H9 (cell line): ENCODE measurements around the gene DEPDC1B. TPM values are rescaled to one million over a fixed set of nuclear protein-coding genes. Genes with fewer than 3 reads are reported as not detected.
"Not testable (repeated sequence)": the region's sequence is repeated elsewhere in the genome, so short reads cannot be mapped to it uniquely, and the experiment has no call there.

Experiments used
- DNase-seq: peaks from one replicate; pipeline ENCODE4 v3.0.0-alpha.2; 2017
- H2AFZ ChIP-seq: one replicate; pipeline ENCODE4 v1.6.1; 2013; ENCODE audit warnings: mild to moderate bottlenecking, low read length, control low read depth, moderate library complexity
- H2AK5ac ChIP-seq: 2 replicates; pipeline ENCODE4 v1.6.1; 2013; ENCODE audit warnings: low read length, control low read depth, mixed read lengths; ENCODE audit not compliant: insufficient read length
- H2BK120ac ChIP-seq: one replicate; pipeline ENCODE4 v1.6.1; 2013; ENCODE audit warnings: low read depth, mild to moderate bottlenecking, low read length, control low read depth, inconsistent platforms; ENCODE audit not compliant: poor library complexity, severe bottlenecking
- H2BK12ac ChIP-seq: 2 replicates; pipeline ENCODE4 v1.6.1; 2013; ENCODE audit warnings: low read length, control low read depth, mixed read lengths, low read depth; ENCODE audit not compliant: insufficient read length
- H2BK15ac ChIP-seq: 2 replicates; pipeline ENCODE4 v1.6.1; 2013; ENCODE audit warnings: low read depth, low read length, control low read depth
- H2BK20ac ChIP-seq: one replicate; pipeline ENCODE4 v1.6.1; 2013; ENCODE audit warnings: low read depth, mild to moderate bottlenecking, low read length, control low read depth, inconsistent platforms; ENCODE audit not compliant: poor library complexity, severe bottlenecking
- H2BK5ac ChIP-seq: 2 replicates; pipeline ENCODE4 v1.6.1; 2013; ENCODE audit warnings: low read length, control low read depth, mixed read lengths; ENCODE audit not compliant: insufficient read length
- H3K14ac ChIP-seq: 2 replicates; pipeline ENCODE4 v1.6.1; 2013; ENCODE audit warnings: low read length, control low read depth; ENCODE audit not compliant: insufficient read depth
- H3K18ac ChIP-seq: 2 replicates; pipeline ENCODE4 v1.6.1; 2013; ENCODE audit warnings: low read depth, mild to moderate bottlenecking, mixed read lengths, low read length, control low read depth; ENCODE audit not compliant: insufficient read length
- H3K23ac ChIP-seq: 2 replicates; pipeline ENCODE4 v1.6.1; 2013; ENCODE audit warnings: low read length, control low read depth, mixed read lengths, low read depth; ENCODE audit not compliant: insufficient read length
- H3K23me2 ChIP-seq: 2 replicates; pipeline ENCODE4 v1.6.1; 2013; ENCODE audit warnings: low read depth, mild to moderate bottlenecking, mixed read lengths, low read length, control low read depth; ENCODE audit not compliant: insufficient read length, poor library complexity, severe bottlenecking
- H3K27ac ChIP-seq: 2 replicates; pipeline ENCODE4 v1.5.1; 2013; ENCODE audit warnings: low read length, control low read depth, mixed read lengths, low read depth; ENCODE audit not compliant: insufficient read length
- H3K27me3 ChIP-seq: 2 replicates; pipeline ENCODE4 v1.6.1; 2013; ENCODE audit warnings: low read length, control low read depth, inconsistent platforms; ENCODE audit not compliant: insufficient read depth
- H3K4ac ChIP-seq: 2 replicates; pipeline ENCODE4 v1.6.1; 2013; ENCODE audit warnings: low read depth, mild to moderate bottlenecking, control low read depth, inconsistent platforms, low read length, moderate library complexity
- H3K4me1 ChIP-seq: 2 replicates; pipeline ENCODE4 v1.6.1; 2013; ENCODE audit warnings: low read length, control low read depth, inconsistent platforms; ENCODE audit not compliant: insufficient read depth
- H3K4me2 ChIP-seq: 2 replicates; pipeline ENCODE4 v1.6.1; 2013; ENCODE audit warnings: low read length, control low read depth, mixed read lengths; ENCODE audit not compliant: insufficient read length, insufficient read depth
- H3K56ac ChIP-seq: 2 replicates; pipeline ENCODE4 v1.6.1; 2013; ENCODE audit warnings: low read depth, mild to moderate bottlenecking, mixed read lengths, low read length, control low read depth; ENCODE audit not compliant: insufficient read length
- H3K79me1 ChIP-seq: 2 replicates; pipeline ENCODE4 v1.6.1; 2013; ENCODE audit warnings: low read depth, mild to moderate bottlenecking, moderate library complexity, low read length, control low read depth, inconsistent platforms; ENCODE audit not compliant: insufficient read depth, poor library complexity, severe bottlenecking
- H3K79me2 ChIP-seq: 2 replicates; pipeline ENCODE4 v1.6.1; 2013; ENCODE audit warnings: low read length, control low read depth, inconsistent platforms; ENCODE audit not compliant: insufficient read depth
- H3K9ac ChIP-seq: 2 replicates; pipeline ENCODE4 v1.6.1; 2013; ENCODE audit warnings: low read length, control low read depth, mixed read lengths; ENCODE audit not compliant: insufficient read length; ENCODE audit errors: extremely low read depth
- H3K9me3 ChIP-seq: one replicate; pipeline ENCODE4 v1.6.1; 2013; ENCODE audit warnings: low read depth, low read length, inconsistent platforms; ENCODE audit not compliant: control insufficient read depth
- H3T11ph ChIP-seq: one replicate; pipeline ENCODE4 v1.6.1; 2013; ENCODE audit warnings: mild to moderate bottlenecking, low read length, control low read depth, inconsistent platforms
- H4K20me1 ChIP-seq: one replicate; pipeline ENCODE4 v1.6.1; 2013; ENCODE audit not compliant: control insufficient read depth, insufficient read length, insufficient read depth
- H4K5ac ChIP-seq: 2 replicates; pipeline ENCODE4 v1.6.1; 2013; ENCODE audit warnings: low read depth, mild to moderate bottlenecking, mixed read lengths, low read length, control low read depth; ENCODE audit not compliant: insufficient read length
- H4K8ac ChIP-seq: replicated peaks from 2 replicates; pipeline ENCODE4 v1.6.1; 2013; ENCODE audit warnings: low read length, control low read depth, mixed read lengths, low read depth; ENCODE audit not compliant: insufficient read length
- H4K91ac ChIP-seq: 2 replicates; pipeline ENCODE4 v1.6.1; 2013; ENCODE audit warnings: low read depth, mild to moderate bottlenecking, moderate library complexity, mixed read lengths, low read length, control low read depth; ENCODE audit not compliant: insufficient read length
- H3K27ac Mint-ChIP-seq, 3 experiments: 2 replicates in 2 of 3; 3 replicates in 1 of 3; pipeline ENCODE4 v1.8.0; 2020 to 2021; ENCODE audit warnings: mixed read lengths in 3 of 3, mild to moderate bottlenecking in 1 of 3, moderate library complexity in 1 of 3
- H3K27me3 Mint-ChIP-seq: 2 replicates; pipeline ENCODE4 v1.8.0; 2021; ENCODE audit warnings: low read depth, mild to moderate bottlenecking, moderate library complexity, mixed read lengths
- H3K36me3 Mint-ChIP-seq, 3 experiments: 2 replicates in 2 of 3; 3 replicates in 1 of 3; pipeline ENCODE4 v1.8.0; 2020 to 2021; ENCODE audit warnings: low read depth in 3 of 3, mixed read lengths in 3 of 3; ENCODE audit not compliant: insufficient read depth in 1 of 3
- H3K4me1 Mint-ChIP-seq, 2 experiments: 2 replicates each; pipeline ENCODE4 v1.8.0; 2020; ENCODE audit warnings: mixed read lengths in 2 of 2
- H3K4me3 Mint-ChIP-seq, 2 experiments: 2 replicates in 1 of 2; 3 replicates in 1 of 2; pipeline ENCODE4 v1.8.0; 2020 to 2021; ENCODE audit warnings: mild to moderate bottlenecking in 2 of 2, mixed read lengths in 2 of 2, moderate library complexity in 1 of 2
- H3K9me3 Mint-ChIP-seq, 2 experiments: 2 replicates in 1 of 2; 3 replicates in 1 of 2; pipeline ENCODE4 v1.8.0; 2020; ENCODE audit warnings: mild to moderate bottlenecking in 2 of 2, mixed read lengths in 2 of 2, moderate library complexity in 1 of 2
- WGBS: extraction: QIAGEN DNeasy Blood & Tissue Kit; methylation state at CpG from one replicate; pipeline ENCODE4 v1.1.7; 2013; ENCODE audit warnings: missing lambda C conversion rate, low lambda C conversion rate, mixed read lengths; ENCODE audit not compliant: insufficient read length; ENCODE audit errors: extremely low coverage; 5-methylcytosine and 5-hydroxymethylcytosine counted together
- total RNA-seq: library from RNA; stranded (reverse); gene quantifications from 2 replicates; pipeline ENCODE4 v1.2.1, GENCODE V29; 2021

DEPDC1B gene
- total RNA-seq, 1 experiment from 2014 or later: 49.0 TPM

DNA sequence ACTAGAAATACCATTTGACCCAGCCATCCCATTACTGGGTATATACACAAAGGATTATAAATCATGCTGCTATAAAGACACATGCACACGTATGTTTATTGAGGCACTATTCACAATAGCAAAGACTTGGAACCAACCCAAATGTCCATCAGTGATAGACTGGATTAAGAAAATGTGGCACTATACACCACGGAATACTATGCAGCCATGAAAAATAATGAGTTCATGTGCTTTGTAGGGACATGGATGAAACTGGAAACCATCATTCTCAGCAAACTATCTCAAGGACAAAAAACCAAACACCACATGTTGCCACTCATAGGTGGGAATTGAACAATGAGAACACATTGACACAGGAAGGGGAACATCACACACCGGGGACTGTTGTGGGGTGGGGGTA lies 79.2 kb downstream of the DEPDC1B start:
- H3K9me3 Mint-ChIP-seq: peaks cover 36 to 42% of the 10 kb centered on the region in 2 experiments
- H2BK15ac ChIP-seq, H2BK120ac ChIP-seq, H4K8ac ChIP-seq, H3K27me3 ChIP-seq, H4K5ac ChIP-seq, H3K4me1 Mint-ChIP-seq, H2AFZ ChIP-seq, H3K23ac ChIP-seq, H2BK12ac ChIP-seq, H4K20me1 ChIP-seq, H3K23me2 ChIP-seq, H3K14ac ChIP-seq, H3K4me3 Mint-ChIP-seq, H3K27ac Mint-ChIP-seq, H3K4ac ChIP-seq, DNase-seq, H3K9me3 ChIP-seq, H4K91ac ChIP-seq, H3K27me3 Mint-ChIP-seq, H3K4me2 ChIP-seq, H2BK5ac ChIP-seq, H3K79me1 ChIP-seq, H2BK20ac ChIP-seq, H3K56ac ChIP-seq, H3K4me1 ChIP-seq, H3K18ac ChIP-seq, H3K9ac ChIP-seq, H3K27ac ChIP-seq, H2AK5ac ChIP-seq, H3K79me2 ChIP-seq, H3T11ph ChIP-seq: not testable (repeated sequence)
- WGBS: no CpG with 5 or more reads among the region's 3 CpGs
- H3K36me3 Mint-ChIP-seq: peaks cover 55 to 71% (median 66%) of the 10 kb centered on the region in 3 experiments
